A673 (cell line): ENCODE measurements around the gene MBD5. TPM values are rescaled to one million over a fixed set of nuclear protein-coding genes. Genes with fewer than 3 reads are reported as not detected.

ENCODE experiments used
- BruUV-seq: library from RNA; stranded (reverse); fragments of 400-500 nt; replicated peaks from 2 replicates; lab custom pipeline; 2021; lab: Mats Ljungman, UMichigan
- CTCF ChIA-PET: fragments of 300-600 bp; sonication (Branson Sonifier 250); formaldehyde crosslinking; loops from one replicate; lab custom pipeline; 2022; ENCODE audit warnings: antibody characterized with exemption; lab: Charles Lee
- POLR2A ChIA-PET: fragments of 300-600 bp; sonication (Branson Sonifier 250); formaldehyde crosslinking; loops from one replicate; lab custom pipeline; 2022; ENCODE audit warnings: antibody characterized with exemption; ENCODE audit not compliant: low non-redundant PET; lab: Charles Lee
- DNase-seq: peaks from one replicate; pipeline ENCODE4 v3.0.0-alpha.2; 2015; ENCODE audit warnings: low spot score
- H3K27ac ChIP-seq: fragments of 200-600 bp; sonication (generic); 2 replicates; pipeline ENCODE4 v1.5.1; 2016; ENCODE audit warnings: mixed run types, low read depth, mild to moderate bottlenecking, mixed read lengths, antibody characterized with exemption, low read length; ENCODE audit not compliant: poor library complexity, severe bottlenecking
- H3K27me3 ChIP-seq: fragments of 200-600 bp; sonication (generic); replicated peaks from 2 replicates; pipeline ENCODE4 v1.6.1; 2017; ENCODE audit warnings: mixed run types, low read depth, mild to moderate bottlenecking, mixed read lengths, antibody characterized with exemption, low read length; ENCODE audit not compliant: insufficient read depth, poor library complexity
- H3K36me3 ChIP-seq: fragments of 200-600 bp; sonication (generic); 2 replicates; pipeline ENCODE4 v1.6.1; 2016; ENCODE audit warnings: mixed run types, mild to moderate bottlenecking, mixed read lengths, antibody characterized with exemption, low read length; ENCODE audit not compliant: insufficient read depth, poor library complexity, severe bottlenecking
- H3K4me1 ChIP-seq: fragments of 200-600 bp; sonication (generic); 2 replicates; pipeline ENCODE4 v1.6.1; 2017; ENCODE audit warnings: mixed run types, mild to moderate bottlenecking, mixed read lengths, antibody characterized with exemption, low read length; ENCODE audit not compliant: insufficient read depth, poor library complexity, severe bottlenecking
- H3K4me3 ChIP-seq: fragments of 200-600 bp; sonication (generic); 2 replicates; pipeline ENCODE4 v1.5.1; 2016; ENCODE audit warnings: low read depth, mixed run types, mild to moderate bottlenecking, mixed read lengths, low read length; ENCODE audit not compliant: poor library complexity, severe bottlenecking
- H3K9me3 ChIP-seq: fragments of 200-600 bp; sonication (generic); 2 replicates; pipeline ENCODE4 v1.6.1; 2016; ENCODE audit warnings: mixed run types, low read depth, mild to moderate bottlenecking, mixed read lengths, antibody characterized with exemption, low read length; ENCODE audit not compliant: poor library complexity, severe bottlenecking
- CTCF ChIP-seq: fragments of 300-800, 200-600 bp; sonication (generic); conservative IDR thresholded peaks from 2 replicates; pipeline ENCODE4 v1.5.1; 2017; ENCODE audit warnings: low read depth, mild to moderate bottlenecking, antibody characterized with exemption, low read length, moderate library complexity, mixed read lengths
- EZH2 ChIP-seq: fragments of 200-600 bp; sonication (generic); IDR thresholded peaks from 2 replicates; pipeline ENCODE4 v1.6.1; 2017; ENCODE audit warnings: borderline replicate concordance, low read depth, mild to moderate bottlenecking, mixed read lengths, antibody characterized with exemption, low read length; ENCODE audit not compliant: poor library complexity, severe bottlenecking
- intact Hi-C: fragments of 100-400 bp; cut with micrococcal nuclease; formaldehyde crosslinking; loops from one replicate; pipeline ENCODE4 v1.10.0; 2022; ENCODE audit not compliant: unreplicated experiment
- total RNA-seq: library from RNA; stranded (reverse); gene quantifications from 2 replicates; pipeline ENCODE4 v1.2.3, GENCODE V29; 2021

Gene MBD5
- total RNA-seq, 1 experiment from 2014 or later, result 32.4 TPM

- no peak for DNase-seq
- POLR2A ChIA-PET, result no interaction called here
- no peaks in the 10 kb centered on the region for H3K4me1 ChIP-seq
- no peak overlapping the region for H3K4me3 ChIP-seq
- no peaks in the 10 kb centered on the region for H3K9me3 ChIP-seq
- no peak for TF ChIP-seq CTCF
- TF ChIP-seq EZH2, result no peak
- H3K27me3 ChIP-seq, result no peaks in the 10 kb centered on the region
- no peaks in the 10 kb centered on the region for H3K36me3 ChIP-seq
- no peak overlapping the region for H3K27ac ChIP-seq
- BruUV-seq, result no TSS peak
- intact Hi-C loops, result no loop called here
- CTCF ChIA-PET, result no interaction called here
These were observed 438.5 kb downstream of the MBD5 start for GRCh38 chr2:148459377-148459778.

DNA sequence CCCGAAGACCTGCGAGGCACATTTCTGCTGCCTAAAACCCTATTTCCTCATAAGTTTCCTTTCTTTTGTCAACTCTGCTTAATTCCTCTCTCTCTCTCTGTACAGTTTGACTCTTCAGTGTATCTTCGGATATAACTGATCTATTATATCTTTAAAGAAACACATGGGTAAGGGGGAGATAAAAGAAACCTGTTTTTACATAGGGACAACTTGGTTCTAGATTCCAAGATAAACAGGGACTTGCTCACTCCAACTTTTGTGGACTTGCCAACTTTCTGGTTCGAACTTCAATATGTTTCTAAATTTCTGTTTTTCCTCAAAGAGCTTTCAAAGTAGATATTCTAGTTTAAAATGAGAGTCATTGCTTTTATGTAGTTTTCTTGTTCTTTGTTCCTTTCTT is 441.0 kb downstream of the MBD5 start:
- no peak for DNase-seq
- Histone ChIP-seq H3K36me3 (no peaks in the 10 kb centered on the region), H3K4me3 (no peak overlapping the region), H3K4me1 (no peaks in the 10 kb centered on the region), H3K9me3 (no peaks in the 10 kb centered on the region), H3K27me3 (no peaks in the 10 kb centered on the region), H3K27ac (no peak overlapping the region)
- CTCF ChIA-PET, result no interaction called here
- BruUV-seq, result no TSS peak
- intact Hi-C loops, result no loop called here
- TF ChIP-seq EZH2 (no peak), CTCF (no peak)
- POLR2A ChIA-PET, result no interaction called here

DNA sequence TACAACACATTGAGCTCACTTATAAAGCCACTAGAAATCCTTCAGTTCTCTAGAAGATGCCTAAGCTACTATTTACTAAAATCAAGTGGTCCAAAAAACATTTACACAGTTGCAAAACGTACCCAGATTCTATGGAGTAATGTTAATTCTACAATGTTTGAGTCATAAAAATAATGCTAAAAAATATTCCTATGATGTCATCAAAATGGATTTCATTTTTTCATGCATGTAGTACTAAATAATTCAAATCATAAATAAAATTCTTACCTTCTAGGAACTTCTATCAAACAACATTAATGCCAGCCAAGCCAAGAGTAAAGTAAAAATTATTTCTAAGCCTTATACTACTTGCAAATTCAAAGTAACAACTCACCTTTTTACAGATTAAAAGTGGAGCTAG is 454.7 kb downstream of the MBD5 start:
- TF ChIP-seq EZH2, result no peak
- no peak for TF ChIP-seq CTCF

More for the DNA sequence above, 454.7 kb downstream of the MBD5 start:
- H3K27ac ChIP-seq, result no peak overlapping the region
- POLR2A ChIA-PET, result no interaction called here
- H3K4me3 ChIP-seq, result no peak overlapping the region
- no peaks in the 10 kb centered on the region for H3K36me3 ChIP-seq
- DNase-seq, result no peak
- no peaks in the 10 kb centered on the region for H3K27me3 ChIP-seq
- BruUV-seq, result no TSS peak
- intact Hi-C loops, result no loop called here
- no peaks in the 10 kb centered on the region for H3K4me1 ChIP-seq
- H3K9me3 ChIP-seq, result no peaks in the 10 kb centered on the region
- CTCF ChIA-PET, result no interaction called here
